ENCODE results near the gene GABRD. TPM values are rescaled to one million over a fixed set of nuclear protein-coding genes. Genes with fewer than 3 reads are reported as not detected.
"Not testable (repeated sequence)": the region's sequence is repeated elsewhere in the genome, so short reads cannot be mapped to it uniquely, and the experiment has no call there.

The GABRD gene
- total RNA-seq, 1 donor from 2014 or later = under 0.01 TPM

- H3K4me3 ChIP-seq (ENCODE audit: low read length in 3 of 3) = no peak overlapping the region
- H3K9me3 ChIP-seq (ENCODE audit: control insufficient read depth in 3 of 3, low read length in 3 of 3) = no peaks in the 10 kb centered on the region
- no peaks in the 10 kb centered on the region for H3K36me3 ChIP-seq (ENCODE audit: control insufficient read depth in 3 of 3, insufficient read depth in 3 of 3, low read length in 3 of 3)
- no peak overlapping the region for H3K27ac ChIP-seq (ENCODE audit: low read depth, low read length)
- no peak overlapping the region for H3K9ac ChIP-seq (ENCODE audit: low read depth in 1 of 3, low read length in 3 of 3)
- H3K27me3 ChIP-seq (ENCODE audit: control insufficient read depth in 3 of 3, insufficient read depth in 3 of 3, low read length in 3 of 3) = peaks cover 30 to 58% (median 52%) of the 10 kb centered on the region in 3 donors
- no peaks in the 10 kb centered on the region for H3K4me1 ChIP-seq (ENCODE audit: control insufficient read depth in 3 of 3, insufficient read depth in 3 of 3, low read length in 3 of 3)
Observed at GRCh38 chr1:1976031-1976430, 43.1 kb upstream of the GABRD start.

DNA sequence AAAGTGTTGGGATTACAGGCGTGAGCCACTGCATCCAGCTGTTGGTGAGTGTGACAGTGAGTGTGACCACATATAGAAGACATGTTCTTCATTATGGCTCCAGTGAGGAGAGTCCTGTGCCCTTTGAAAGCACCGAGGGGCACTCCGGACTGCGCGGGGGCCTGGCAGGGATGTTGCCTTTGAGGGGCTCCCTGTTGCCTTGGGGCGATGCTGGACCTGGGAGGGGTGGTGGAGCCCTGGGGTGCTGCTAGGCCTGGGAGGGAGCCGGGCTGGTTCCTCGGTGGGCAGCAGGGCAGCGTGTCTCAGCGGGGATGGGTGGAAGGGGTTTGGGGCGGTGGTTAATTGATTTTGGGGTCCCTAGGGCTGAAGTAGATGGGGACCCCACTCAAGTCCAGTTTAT is 41.0 kb upstream of the GABRD start:
- peaks cover 25 to 45% (median 41%) of the 10 kb centered on the region in 3 donors for H3K27me3 ChIP-seq (ENCODE audit: control insufficient read depth in 3 of 3, insufficient read depth in 3 of 3, low read length in 3 of 3)
- H3K27ac ChIP-seq (ENCODE audit: low read depth, low read length) = no peak overlapping the region
- no peak overlapping the region for H3K4me3 ChIP-seq (ENCODE audit: low read length in 3 of 3)
- no peak overlapping the region for H3K9ac ChIP-seq (ENCODE audit: low read depth in 1 of 3, low read length in 3 of 3)
- no peaks in the 10 kb centered on the region for H3K9me3 ChIP-seq (ENCODE audit: control insufficient read depth in 3 of 3, low read length in 3 of 3)
- no peaks in the 10 kb centered on the region for H3K36me3 ChIP-seq (ENCODE audit: control insufficient read depth in 3 of 3, insufficient read depth in 3 of 3, low read length in 3 of 3)
- no peaks in the 10 kb centered on the region for H3K4me1 ChIP-seq (ENCODE audit: control insufficient read depth in 3 of 3, insufficient read depth in 3 of 3, low read length in 3 of 3)

DNA sequence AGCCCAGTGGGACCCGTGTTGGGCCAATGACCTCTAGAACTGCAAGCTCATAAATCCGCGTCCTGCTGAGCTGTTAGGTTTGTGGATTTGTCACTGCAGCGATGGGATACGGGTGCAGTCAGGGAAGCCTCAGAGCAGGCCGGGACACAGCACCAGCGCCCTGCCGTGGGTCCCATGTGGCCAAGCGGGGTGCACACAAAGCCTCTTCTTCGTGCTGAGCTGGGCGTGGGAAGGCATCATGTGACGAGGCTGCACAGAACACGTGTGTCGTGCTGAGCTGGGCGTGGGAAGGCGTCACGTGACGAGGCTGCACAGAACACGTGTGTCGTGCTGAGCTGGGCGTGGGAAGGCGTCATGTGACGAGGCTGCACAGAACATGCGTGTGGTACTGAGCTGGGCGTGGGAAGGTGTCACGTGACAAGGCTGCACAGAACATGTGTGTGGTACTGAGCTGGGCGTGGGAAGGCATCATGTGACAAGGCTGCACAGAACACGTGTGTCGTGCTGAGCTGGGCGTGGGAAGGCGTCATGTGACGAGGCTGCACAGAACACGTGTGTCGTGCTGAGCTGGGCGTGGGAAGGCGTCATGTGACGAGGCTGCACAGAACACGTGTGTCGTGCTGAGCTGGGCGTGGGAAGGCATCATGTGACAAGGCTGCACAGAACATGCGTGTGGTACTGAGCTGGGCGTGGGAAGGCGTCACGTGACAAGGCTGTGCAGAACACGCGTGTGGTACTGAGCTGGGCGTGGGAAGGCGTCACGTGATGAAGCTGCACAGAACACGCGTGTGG is 40.3 kb upstream of the GABRD start:
- H3K27ac ChIP-seq (ENCODE audit: low read depth, low read length); H3K9me3 ChIP-seq (ENCODE audit: control insufficient read depth in 3 of 3, low read length in 3 of 3); H3K9ac ChIP-seq (ENCODE audit: low read depth in 1 of 3, low read length in 3 of 3); H3K4me1 ChIP-seq (ENCODE audit: control insufficient read depth in 3 of 3, insufficient read depth in 3 of 3, low read length in 3 of 3); H3K36me3 ChIP-seq (ENCODE audit: control insufficient read depth in 3 of 3, insufficient read depth in 3 of 3, low read length in 3 of 3); H3K4me3 ChIP-seq (ENCODE audit: low read length in 3 of 3): not testable (repeated sequence)
- peaks cover 21 to 38% (median 35%) of the 10 kb centered on the region in 3 donors for H3K27me3 ChIP-seq (ENCODE audit: control insufficient read depth in 3 of 3, insufficient read depth in 3 of 3, low read length in 3 of 3)

DNA sequence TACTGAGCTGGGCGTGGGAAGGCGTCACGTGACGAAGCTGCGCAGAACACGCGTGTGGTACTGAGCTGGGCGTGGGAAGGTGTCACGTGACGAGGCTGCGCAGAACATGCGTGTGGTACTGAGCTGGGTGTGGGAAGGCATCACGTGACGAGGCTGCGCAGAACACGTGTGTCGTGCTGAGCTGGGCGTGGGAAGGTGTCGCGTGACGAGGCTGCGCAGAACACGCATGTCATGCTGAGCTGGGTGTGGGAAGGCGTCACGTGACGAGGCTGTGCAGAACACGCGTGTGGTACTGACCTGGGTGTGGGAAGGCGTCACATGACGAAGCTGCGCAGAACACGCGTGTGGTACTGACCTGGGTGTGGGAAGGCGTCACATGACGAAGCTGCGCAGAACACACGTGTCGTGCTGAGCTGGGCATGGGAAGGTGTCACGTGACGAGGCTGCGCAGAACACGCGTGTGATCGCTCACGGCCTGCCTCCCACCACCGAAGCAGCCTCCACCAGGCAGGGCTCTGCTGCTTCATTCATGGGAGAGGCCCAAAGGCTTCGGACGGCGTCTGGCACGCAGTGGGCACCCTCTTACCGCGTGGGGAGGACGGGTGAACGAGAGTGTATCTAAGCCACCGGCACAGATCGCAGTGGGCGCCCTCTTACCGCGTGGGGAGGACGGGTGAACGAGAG is 39.5 kb upstream of the GABRD start:
- H3K27me3 ChIP-seq (ENCODE audit: control insufficient read depth in 3 of 3, insufficient read depth in 3 of 3, low read length in 3 of 3) = peaks cover 14 to 35% (median 28%) of the 10 kb centered on the region in 3 donors
- H3K4me1 ChIP-seq (ENCODE audit: control insufficient read depth in 3 of 3, insufficient read depth in 3 of 3, low read length in 3 of 3) = no peaks in the 10 kb centered on the region
- no peak overlapping the region for H3K9ac ChIP-seq (ENCODE audit: low read depth in 1 of 3, low read length in 3 of 3)
- H3K36me3 ChIP-seq (ENCODE audit: control insufficient read depth in 3 of 3, insufficient read depth in 3 of 3, low read length in 3 of 3) = no peaks in the 10 kb centered on the region
- H3K27ac ChIP-seq (ENCODE audit: low read depth, low read length) = no peak overlapping the region
- no peak overlapping the region for H3K4me3 ChIP-seq (ENCODE audit: low read length in 3 of 3)
- no peaks in the 10 kb centered on the region for H3K9me3 ChIP-seq (ENCODE audit: control insufficient read depth in 3 of 3, low read length in 3 of 3)

DNA sequence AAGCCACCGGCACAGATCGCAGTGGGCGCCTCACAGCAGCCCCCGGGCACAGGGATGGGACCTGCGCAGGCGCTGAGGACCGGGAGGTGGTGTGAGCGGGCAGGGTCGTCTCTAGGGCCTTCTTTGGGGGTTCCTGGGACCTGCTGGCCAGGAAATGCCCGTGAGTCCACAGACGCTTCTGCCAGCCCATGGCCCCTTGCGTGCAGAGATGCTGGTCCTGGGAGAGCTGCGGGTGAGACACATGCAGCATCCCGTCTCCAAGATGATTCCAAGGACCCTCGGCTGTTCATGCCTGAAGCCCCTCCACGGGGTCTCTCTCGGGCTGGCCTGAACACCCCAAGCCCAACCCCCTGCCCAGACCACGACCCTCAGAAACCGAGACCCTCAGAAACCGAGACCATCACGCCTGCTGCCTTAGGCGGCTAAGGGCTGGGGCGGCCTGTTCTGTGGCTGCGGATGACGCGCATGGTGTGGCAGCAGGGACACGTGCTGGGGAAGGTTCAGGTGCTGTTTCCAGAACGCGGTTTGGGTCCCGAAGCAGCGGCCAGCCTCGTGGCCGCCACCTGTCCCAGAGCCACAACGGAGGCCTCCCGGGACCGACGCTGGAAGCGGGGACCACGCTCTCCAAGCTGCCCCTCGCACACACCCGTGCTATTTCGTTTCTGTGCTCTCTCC is 38.5 kb upstream of the GABRD start:
- no peak overlapping the region for H3K4me3 ChIP-seq (ENCODE audit: low read length in 3 of 3)
- H3K9ac ChIP-seq (ENCODE audit: low read depth in 1 of 3, low read length in 3 of 3) = no peak overlapping the region
- no peaks in the 10 kb centered on the region for H3K36me3 ChIP-seq (ENCODE audit: control insufficient read depth in 3 of 3, insufficient read depth in 3 of 3, low read length in 3 of 3)
- H3K9me3 ChIP-seq (ENCODE audit: control insufficient read depth in 3 of 3, low read length in 3 of 3) = no peaks in the 10 kb centered on the region
- H3K27ac ChIP-seq (ENCODE audit: low read depth, low read length) = no peak overlapping the region
- H3K4me1 ChIP-seq (ENCODE audit: control insufficient read depth in 3 of 3, insufficient read depth in 3 of 3, low read length in 3 of 3) = no peaks in the 10 kb centered on the region
- H3K27me3 ChIP-seq (ENCODE audit: control insufficient read depth in 3 of 3, insufficient read depth in 3 of 3, low read length in 3 of 3) = peaks cover 12 to 35% (median 23%) of the 10 kb centered on the region in 3 donors

GRCh38 chr1:1981142-1981500 is 38.0 kb upstream of the GABRD start:
- no peak overlapping the region for H3K27ac ChIP-seq (ENCODE audit: low read depth, low read length)
- no peak overlapping the region for H3K9ac ChIP-seq (ENCODE audit: low read depth in 1 of 3, low read length in 3 of 3)
- no peaks in the 10 kb centered on the region for H3K4me1 ChIP-seq (ENCODE audit: control insufficient read depth in 3 of 3, insufficient read depth in 3 of 3, low read length in 3 of 3)
- H3K9me3 ChIP-seq (ENCODE audit: control insufficient read depth in 3 of 3, low read length in 3 of 3) = no peaks in the 10 kb centered on the region
- H3K36me3 ChIP-seq (ENCODE audit: control insufficient read depth in 3 of 3, insufficient read depth in 3 of 3, low read length in 3 of 3) = no peaks in the 10 kb centered on the region
- no peak overlapping the region for H3K4me3 ChIP-seq (ENCODE audit: low read length in 3 of 3)
- peaks cover 11 to 32% (median 20%) of the 10 kb centered on the region in 3 donors for H3K27me3 ChIP-seq (ENCODE audit: control insufficient read depth in 3 of 3, insufficient read depth in 3 of 3, low read length in 3 of 3)

DNA sequence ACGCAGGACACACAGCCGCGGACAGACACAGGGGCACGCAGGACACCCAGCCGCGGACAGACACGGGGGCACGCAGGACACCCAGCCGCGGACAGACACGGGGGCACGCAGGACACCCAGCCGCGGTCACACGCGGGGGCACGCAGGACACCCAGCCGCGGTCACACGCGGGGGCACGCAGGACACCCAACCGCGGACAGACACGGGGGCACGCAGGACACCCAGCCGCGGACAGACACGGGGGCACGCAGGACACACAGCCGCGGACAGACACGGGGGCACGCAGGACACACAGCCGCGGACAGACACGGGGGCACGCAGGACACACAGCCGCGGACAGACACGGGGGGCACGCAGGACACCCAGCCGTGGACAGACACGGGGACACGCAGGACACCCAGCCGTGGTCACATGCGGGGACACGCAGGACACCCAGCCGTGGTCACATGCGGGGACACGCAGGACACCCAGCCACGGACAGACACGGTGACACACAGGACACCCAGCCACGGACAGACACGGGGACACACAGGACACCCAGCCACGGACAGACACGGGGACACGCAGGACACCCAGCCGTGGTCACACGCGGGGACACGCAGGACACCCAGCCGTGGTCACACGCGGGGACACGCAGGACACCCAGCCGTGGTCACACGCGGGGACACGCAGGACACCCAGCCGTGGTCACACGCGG is 37.4 kb upstream of the GABRD start:
- not testable (repeated sequence) for H3K9ac ChIP-seq (ENCODE audit: low read depth in 1 of 3, low read length in 3 of 3); H3K27ac ChIP-seq (ENCODE audit: low read depth, low read length); H3K36me3 ChIP-seq (ENCODE audit: control insufficient read depth in 3 of 3, insufficient read depth in 3 of 3, low read length in 3 of 3); H3K4me1 ChIP-seq (ENCODE audit: control insufficient read depth in 3 of 3, insufficient read depth in 3 of 3, low read length in 3 of 3); H3K4me3 ChIP-seq (ENCODE audit: low read length in 3 of 3); H3K9me3 ChIP-seq (ENCODE audit: control insufficient read depth in 3 of 3, low read length in 3 of 3)
- peaks cover 11 to 35% (median 25%) of the 10 kb centered on the region in 3 donors for H3K27me3 ChIP-seq (ENCODE audit: control insufficient read depth in 3 of 3, insufficient read depth in 3 of 3, low read length in 3 of 3)

- no peaks in the 10 kb centered on the region for H3K4me1 ChIP-seq (ENCODE audit: control insufficient read depth in 3 of 3, insufficient read depth in 3 of 3, low read length in 3 of 3)
- no peak overlapping the region for H3K4me3 ChIP-seq (ENCODE audit: low read length in 3 of 3)
- no peak overlapping the region for H3K9ac ChIP-seq (ENCODE audit: low read depth in 1 of 3, low read length in 3 of 3)
- H3K27ac ChIP-seq (ENCODE audit: low read depth, low read length) = no peak overlapping the region
- peaks cover 12 to 38% (median 23%) of the 10 kb centered on the region in 3 donors for H3K27me3 ChIP-seq (ENCODE audit: control insufficient read depth in 3 of 3, insufficient read depth in 3 of 3, low read length in 3 of 3)
- no peaks in the 10 kb centered on the region for H3K36me3 ChIP-seq (ENCODE audit: control insufficient read depth in 3 of 3, insufficient read depth in 3 of 3, low read length in 3 of 3)
- no peaks in the 10 kb centered on the region for H3K9me3 ChIP-seq (ENCODE audit: control insufficient read depth in 3 of 3, low read length in 3 of 3)
Observed at GRCh38 chr1:1982379-1983232, 36.5 kb upstream of the GABRD start.

GRCh38 chr1:1984560-1985070 is 34.5 kb upstream of the GABRD start:
- Histone ChIP-seq H3K4me1 (ENCODE audit: control insufficient read depth in 3 of 3, insufficient read depth in 3 of 3, low read length in 3 of 3) (peaks cover 2 to 7% (median 6%) of the 10 kb centered on the region in 3 donors), H3K4me3 (ENCODE audit: low read length in 3 of 3) (no peak overlapping the region), H3K36me3 (ENCODE audit: control insufficient read depth in 3 of 3, insufficient read depth in 3 of 3, low read length in 3 of 3) (no peaks in the 10 kb centered on the region), H3K27ac (ENCODE audit: low read depth, low read length) (no peak overlapping the region), H3K9ac (ENCODE audit: low read depth in 1 of 3, low read length in 3 of 3) (no peak overlapping the region), H3K27me3 (ENCODE audit: control insufficient read depth in 3 of 3, insufficient read depth in 3 of 3, low read length in 3 of 3) (peaks cover 21 to 49% (median 34%) of the 10 kb centered on the region in 3 donors), H3K9me3 (ENCODE audit: control insufficient read depth in 3 of 3, low read length in 3 of 3) (no peaks in the 10 kb centered on the region)

Data from skeletal muscle tissue (tissue), 4 donors.